DND-41 (cell line): ENCODE data around the gene SPATC1L.

Experiments
- ATAC-seq: fragments of 200-7000 bp; cut with Tn5 transposase; 3 replicates; pipeline ENCODE4 v1.9.1; 2021; ENCODE audit warnings: low read depth; ENCODE audit not compliant: insufficient read depth
- DNase-seq: peaks from one replicate; pipeline ENCODE4 v3.0.0-alpha.2; 2020
- H2AFZ ChIP-seq: 2 replicates; pipeline ENCODE4 v1.6.0; 2012; ENCODE audit warnings: low read depth, low read length
- H3K27ac ChIP-seq: 2 replicates; pipeline ENCODE4 v1.5.1; 2012; ENCODE audit warnings: low read length, inconsistent platforms
- H3K27me3 ChIP-seq: fragments of 200-600 bp; sonication (generic); 2 replicates; pipeline ENCODE4 v1.6.0; 2012; ENCODE audit warnings: low read length, mild to moderate bottlenecking, inconsistent platforms; ENCODE audit not compliant: insufficient read depth, poor library complexity
- H3K36me3 ChIP-seq: 2 replicates; pipeline ENCODE4 v1.5.1; 2012; ENCODE audit warnings: low read length, inconsistent platforms; ENCODE audit not compliant: insufficient read depth
- H3K4me1 ChIP-seq: 2 replicates; pipeline ENCODE4 v1.5.1; 2012; ENCODE audit warnings: mild to moderate bottlenecking, low read length; ENCODE audit not compliant: insufficient read depth
- H3K4me2 ChIP-seq: 2 replicates; pipeline ENCODE4 v1.6.0; 2012; ENCODE audit warnings: mild to moderate bottlenecking, moderate library complexity, low read length, inconsistent platforms; ENCODE audit not compliant: insufficient read depth
- H3K4me3 ChIP-seq, 2 experiments: fragments of 200-600 bp in 1 of 2; shearing (Covaris generic) in 1 of 2; 2 replicates each; pipeline ENCODE4 v1.5.1; 2012 to 2016; ENCODE audit warnings: inconsistent platforms in 2 of 2, low read length in 2 of 2, mild to moderate bottlenecking in 2 of 2, low read depth in 1 of 2, moderate library complexity in 1 of 2
- H3K79me2 ChIP-seq: 2 replicates; pipeline ENCODE4 v1.6.0; 2012; ENCODE audit warnings: low read length, inconsistent platforms; ENCODE audit not compliant: insufficient read depth
- H3K9ac ChIP-seq: 2 replicates; pipeline ENCODE4 v1.6.0; 2012; ENCODE audit warnings: low read depth, mild to moderate bottlenecking, inconsistent platforms, low read length, moderate library complexity
- H3K9me3 ChIP-seq: 2 replicates; pipeline ENCODE4 v1.5.1; 2012; ENCODE audit warnings: low read length, moderate library complexity, mild to moderate bottlenecking, inconsistent platforms; ENCODE audit not compliant: insufficient read depth, severe bottlenecking
- H4K20me1 ChIP-seq: 2 replicates; pipeline ENCODE4 v1.6.0; 2012; ENCODE audit warnings: low read length; ENCODE audit not compliant: insufficient read depth
- CTCF ChIP-seq: IDR thresholded peaks from 2 replicates; pipeline ENCODE4 v1.5.1; 2012; ENCODE audit warnings: borderline replicate concordance, low read length, moderate library complexity, mild to moderate bottlenecking; ENCODE audit not compliant: poor library complexity, severe bottlenecking; ENCODE audit errors: extremely low read depth
- EZH2 ChIP-seq: IDR thresholded peaks from 3 replicates; pipeline ENCODE4 v1.6.1; 2012; ENCODE audit warnings: borderline replicate concordance, low read depth, mild to moderate bottlenecking, moderate library complexity, low read length, inconsistent platforms; ENCODE audit not compliant: severe bottlenecking

SPATC1L gene

GRCh38 chr21:46154955-46155513, 29.2 kb downstream of the SPATC1L start:
- no peaks in the 10 kb centered on the region for H3K4me1 ChIP-seq
- no peak for ATAC-seq
- no peaks in the 10 kb centered on the region for H3K79me2 ChIP-seq
- H3K36me3 ChIP-seq = no peaks in the 10 kb centered on the region
- no peaks in the 10 kb centered on the region for H3K27me3 ChIP-seq
- H3K9me3 ChIP-seq = no peaks in the 10 kb centered on the region
- no peak for DNase-seq
- H3K9ac ChIP-seq = no peak overlapping the region
- H3K4me2 ChIP-seq = no peak overlapping the region
- TF ChIP-seq CTCF (no peak), EZH2 (no peak)
- no peak overlapping the region for H3K4me3 ChIP-seq
- H3K27ac ChIP-seq = no peak overlapping the region
- peaks cover 3% of the 10 kb centered on the region; the same call in 1 of the 2 replicates for H4K20me1 ChIP-seq
- no peak overlapping the region for H2AFZ ChIP-seq

GRCh38 chr21:46154155-46154954, 29.9 kb downstream of the SPATC1L start:
- Histone ChIP-seq H3K36me3 (no peaks in the 10 kb centered on the region), H3K27ac (no peak overlapping the region), H3K79me2 (no peaks in the 10 kb centered on the region), H3K9ac (no peak overlapping the region), H3K4me1 (no peaks in the 10 kb centered on the region), H2AFZ (no peak overlapping the region), H3K4me3 (no peak overlapping the region), H3K4me2 (no peak overlapping the region), H3K27me3 (no peaks in the 10 kb centered on the region), H4K20me1 (peaks cover 3% of the 10 kb centered on the region; the same call in 1 of the 2 replicates), H3K9me3 (no peaks in the 10 kb centered on the region)
- ATAC-seq (no peak), DNase-seq (no peak)
- TF ChIP-seq CTCF (no peak), EZH2 (no peak)

- peak; percentile 58 for ATAC-seq
- Histone ChIP-seq H3K27me3 (no peaks in the 10 kb centered on the region), H3K79me2 (no peaks in the 10 kb centered on the region), H3K4me1 (no peaks in the 10 kb centered on the region), H3K36me3 (no peaks in the 10 kb centered on the region), H4K20me1 (peaks cover 3% of the 10 kb centered on the region; the same call in 1 of the 2 replicates), H3K9ac (no peak overlapping the region), H3K27ac (no peak overlapping the region), H3K4me2 (no peak overlapping the region), H3K4me3 (no peak overlapping the region), H3K9me3 (no peaks in the 10 kb centered on the region), H2AFZ (no peak overlapping the region)
- TF ChIP-seq CTCF (peak; percentile 48), EZH2 (no peak)
- no peak for DNase-seq
Measured at GRCh38 chr21:46153247-46154154, 30.8 kb downstream of the SPATC1L start.
